BE2C (cell line): Measurements from ENCODE around the gene EVA1A.

ENCODE experiments used
- DNase-seq: peaks from one replicate; pipeline ENCODE4 v3.0.0-alpha.2; 2020
- H3K27me3 ChIP-seq: fragments of 250-450 bp; sonication (Bioruptor Pico); 2 replicates; pipeline ENCODE4 v1.5.1; 2020; ENCODE audit warnings: mild to moderate bottlenecking
- H3K36me3 ChIP-seq: fragments of 250-450 bp; sonication (Bioruptor Pico); 2 replicates; pipeline ENCODE4 v1.5.1; 2020; ENCODE audit warnings: mild to moderate bottlenecking
- H3K4me1 ChIP-seq: fragments of 250-450 bp; sonication (Bioruptor Pico); 2 replicates; pipeline ENCODE4 v1.5.1; 2020
- H3K4me3 ChIP-seq: 2 replicates; pipeline ENCODE4 v1.5.1; 2011; ENCODE audit warnings: low read depth, low read length
- H3K9me3 ChIP-seq: fragments of 250-450 bp; sonication (Bioruptor Pico); 2 replicates; pipeline ENCODE4 v1.5.1; 2020
- CTCF ChIP-seq: IDR thresholded peaks from 2 replicates; pipeline ENCODE4 v1.5.1; 2012; ENCODE audit warnings: mild to moderate bottlenecking, low read depth, low read length

EVA1A gene

GRCh38 chr2:75565472-75566462, 5.0 kb upstream of the EVA1A start:
- H3K36me3 ChIP-seq, result no peaks in the 10 kb centered on the region

GRCh38 chr2:75564713-75565359, 4.1 kb upstream of the EVA1A start:
- no peak for TF ChIP-seq CTCF

More at GRCh38 chr2:75565472-75566462, 5.0 kb upstream of the EVA1A start:
- Histone ChIP-seq H3K9me3 (no peaks in the 10 kb centered on the region), H3K4me3 (no peak overlapping the region), H3K4me1 (no peaks in the 10 kb centered on the region), H3K27me3 (peaks cover 13% of the 10 kb centered on the region)
- TF ChIP-seq CTCF, result no peak
- no peak for DNase-seq

GRCh38 chr2:75564026-75564688, 3.4 kb upstream of the EVA1A start:
- DNase-seq, result no peak
- Histone ChIP-seq H3K27me3 (peaks cover 24% of the 10 kb centered on the region), H3K4me3 (no peak overlapping the region), H3K4me1 (no peaks in the 10 kb centered on the region), H3K36me3 (no peaks in the 10 kb centered on the region), H3K9me3 (no peaks in the 10 kb centered on the region)
- no peak for TF ChIP-seq CTCF

More at GRCh38 chr2:75564713-75565359, 4.1 kb upstream of the EVA1A start:
- no peak for DNase-seq
- Histone ChIP-seq H3K4me3 (no peak overlapping the region), H3K36me3 (no peaks in the 10 kb centered on the region), H3K4me1 (no peaks in the 10 kb centered on the region), H3K27me3 (peaks cover 22% of the 10 kb centered on the region), H3K9me3 (no peaks in the 10 kb centered on the region)

- peaks cover 26% of the 10 kb centered on the region for H3K27me3 ChIP-seq
- no peak overlapping the region for H3K4me3 ChIP-seq
- no peaks in the 10 kb centered on the region for H3K4me1 ChIP-seq
- no peaks in the 10 kb centered on the region for H3K36me3 ChIP-seq
- no peak for TF ChIP-seq CTCF
- H3K9me3 ChIP-seq, result no peaks in the 10 kb centered on the region
- no peak for DNase-seq
Observed at GRCh38 chr2:75563591-75563990, 2.9 kb upstream of the EVA1A start.

GRCh38 chr2:75562513-75562864, 1.8 kb upstream of the EVA1A start:
- no peak for DNase-seq
- TF ChIP-seq CTCF, result no peak
- Histone ChIP-seq H3K4me1 (no peaks in the 10 kb centered on the region), H3K4me3 (no peak overlapping the region), H3K9me3 (no peaks in the 10 kb centered on the region), H3K27me3 (peaks cover 26% of the 10 kb centered on the region), H3K36me3 (no peaks in the 10 kb centered on the region)
